Keratinocyte (primary cell): ENCODE measurements around the gene SH3PXD2A. TPM values are rescaled to one million over a fixed set of nuclear protein-coding genes. Genes with fewer than 3 reads are reported as not detected.

ENCODE experiments used
- DNase-seq: peaks from one replicate; pipeline ENCODE4 v3.0.0-alpha.2; 2011; ENCODE audit warnings: low read depth, missing footprints, low spot score
- FAIRE-seq: peaks from 2 replicates; lab custom pipeline; 2011; peaks lifted over from hg19 to GRCh38; lab: Jason Lieb, UNC
- H2AFZ ChIP-seq: 2 replicates; pipeline ENCODE4 v1.6.0; 2012; ENCODE audit warnings: low read length, control low read depth, inconsistent platforms; ENCODE audit not compliant: control insufficient read depth
- H3K27ac ChIP-seq: 2 replicates; pipeline ENCODE4 v1.5.1; 2011; ENCODE audit warnings: low read length; ENCODE audit not compliant: control insufficient read depth, insufficient read depth
- H3K27me3 ChIP-seq: 3 replicates; pipeline ENCODE4 v1.6.0; 2011; ENCODE audit warnings: low read length; ENCODE audit not compliant: control insufficient read depth, insufficient read depth; ENCODE audit errors: extremely low read depth
- H3K36me3 ChIP-seq, 2 experiments: 2 replicates in 1 of 2; 3 replicates in 1 of 2; pipeline ENCODE4 v1.5.1; 2011; ENCODE audit warnings: low read length in 2 of 2, mild to moderate bottlenecking in 1 of 2; ENCODE audit not compliant: control insufficient read depth in 2 of 2, insufficient read depth in 2 of 2; ENCODE audit errors: extremely low read depth in 1 of 2
- H3K4me1 ChIP-seq: 3 replicates; pipeline ENCODE4 v1.5.1; 2011; ENCODE audit warnings: low read length; ENCODE audit not compliant: control insufficient read depth, insufficient read depth; ENCODE audit errors: extremely low read depth
- H3K4me2 ChIP-seq: 3 replicates; pipeline ENCODE4 v1.6.0; 2011; ENCODE audit warnings: low read depth, low read length; ENCODE audit not compliant: control insufficient read depth, insufficient read depth; ENCODE audit errors: extremely low read depth
- H3K4me3 ChIP-seq, 3 experiments: fragments of 200-600 bp in 1 of 3; sonication (generic) in 1 of 3; 2 replicates in 2 of 3; 3 replicates in 1 of 3; pipeline ENCODE4 v1.5.1; 2011 to 2016; ENCODE audit warnings: low read length in 3 of 3, mild to moderate bottlenecking in 3 of 3, control low read depth in 2 of 3, inconsistent platforms in 1 of 3, low read depth in 1 of 3, mixed read lengths in 1 of 3, mixed run types in 1 of 3, moderate library complexity in 1 of 3; ENCODE audit not compliant: control insufficient read depth in 2 of 3, insufficient read depth in 2 of 3; ENCODE audit errors: extremely low read depth in 1 of 3
- H3K79me2 ChIP-seq: 2 replicates; pipeline ENCODE4 v1.6.0; 2012; ENCODE audit warnings: low read length; ENCODE audit not compliant: control insufficient read depth, insufficient read depth
- H3K9ac ChIP-seq: 3 replicates; pipeline ENCODE4 v1.6.0; 2011; ENCODE audit warnings: low read length; ENCODE audit not compliant: control insufficient read depth, insufficient read depth; ENCODE audit errors: extremely low read depth
- H3K9me1 ChIP-seq: 3 replicates; pipeline ENCODE4 v1.6.0; 2011; ENCODE audit warnings: low read length; ENCODE audit not compliant: control insufficient read depth, insufficient read depth; ENCODE audit errors: extremely low read depth
- H3K9me3 ChIP-seq: 2 replicates; pipeline ENCODE4 v1.5.1; 2012; ENCODE audit warnings: low read depth, low read length; ENCODE audit not compliant: control insufficient read depth
- H4K20me1 ChIP-seq: 3 replicates; pipeline ENCODE4 v1.6.0; 2011; ENCODE audit warnings: low read length; ENCODE audit not compliant: control insufficient read depth, insufficient read depth; ENCODE audit errors: extremely low read depth
- EZH2 ChIP-seq: IDR thresholded peaks from one replicate; pipeline ENCODE4 v1.6.1; 2012; ENCODE audit warnings: inconsistent platforms, mild to moderate bottlenecking, low read length, moderate library complexity
- dilution Hi-C: fragments of 300-500 bp; cut with MboI; formaldehyde crosslinking; loops from one replicate; pipeline ENCODE4 v1.7.0; 2020; ENCODE audit warnings: low sequenced_read_pairs; ENCODE audit not compliant: extremely low pct_ligation_motif_present
- polyA plus RNA-seq, 5 experiments: library from polyadenylated mRNA; depleted of rRNA in 3 of 5; stranded (reverse) in 3 of 5; stranded (forward) in 1 of 5; unstranded in 1 of 5; fragments of >200 nt; gene quantifications; 1 replicate in 1 of 5; 2 replicates in 3 of 5; 3 replicates in 1 of 5; pipeline versions ENCODE4 v1.2.1 to v1.2.3, GENCODE V29; 2011 to 2012; ENCODE audit warnings: missing spikeins in 2 of 5, low read depth in 1 of 5, low replicate concordance in 1 of 5
- TF ChIP-seq, protein P1 (sequence below), 3 experiments: IDR thresholded peaks in 1 of 3; conservative IDR thresholded peaks in 1 of 3; optimal IDR thresholded peaks in 1 of 3; 2 replicates in 2 of 3; 3 replicates in 1 of 3; pipeline versions ENCODE3 to v1.5.1; 2011; ENCODE audit warnings: low read length in 3 of 3, mild to moderate bottlenecking in 3 of 3, moderate library complexity in 2 of 3, control low read depth in 1 of 3, inconsistent platforms in 1 of 3; ENCODE audit not compliant: insufficient read depth in 2 of 3; ENCODE audit errors: extremely low read depth in 1 of 3

The SH3PXD2A gene
- polyA plus RNA-seq, 1 donor (not counting 4 experiments of a cell fraction or from before 2014, with no cell fraction given), result 33.9 TPM

DNA sequence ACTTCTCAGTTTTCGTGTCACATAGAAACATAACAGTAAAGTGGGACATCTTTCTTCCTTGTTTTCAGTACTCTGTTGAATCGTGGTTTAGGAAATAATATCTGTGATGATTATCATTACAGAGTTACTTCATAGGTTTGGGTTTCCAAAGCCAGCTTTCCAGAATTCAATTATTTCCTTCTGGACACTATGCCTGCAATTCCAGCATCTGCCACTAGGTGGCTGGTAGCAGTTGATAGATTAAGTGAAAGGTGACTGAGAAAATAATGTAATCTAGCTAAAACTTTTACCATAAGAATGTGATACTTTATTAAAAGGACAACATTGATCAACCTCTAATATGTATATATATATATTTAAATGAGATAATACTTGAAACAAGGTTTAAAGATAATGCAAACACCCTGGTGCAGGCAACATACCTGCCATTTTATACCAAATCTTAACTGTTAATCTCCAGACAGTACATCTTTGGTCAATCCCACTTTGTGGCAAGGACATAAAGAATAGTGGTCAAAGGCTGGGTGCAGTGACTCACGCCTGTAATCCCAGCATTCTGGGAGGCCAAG is 102.6 kb downstream of the SH3PXD2A start:
- Histone ChIP-seq H3K36me3 (peaks cover 17 to 41% of the 10 kb centered on the region in 2 experiments), H3K9me3 (no peaks in the 10 kb centered on the region), H4K20me1 (no peaks in the 10 kb centered on the region), H3K27ac (no peak overlapping the region), H3K79me2 (peaks cover 68% of the 10 kb centered on the region), H3K9ac (no peak overlapping the region), H3K4me3 (no peak overlapping the region), H3K4me1 (peaks cover 56% of the 10 kb centered on the region), H3K27me3 (no peaks in the 10 kb centered on the region), H3K4me2 (no peak overlapping the region), H3K9me1 (no peaks in the 10 kb centered on the region), H2AFZ (no peak overlapping the region)
- DNase-seq (no peak), FAIRE-seq (peak; percentile 5)
- dilution Hi-C loops, result no loop called here
- TF ChIP-seq, protein P1, sequence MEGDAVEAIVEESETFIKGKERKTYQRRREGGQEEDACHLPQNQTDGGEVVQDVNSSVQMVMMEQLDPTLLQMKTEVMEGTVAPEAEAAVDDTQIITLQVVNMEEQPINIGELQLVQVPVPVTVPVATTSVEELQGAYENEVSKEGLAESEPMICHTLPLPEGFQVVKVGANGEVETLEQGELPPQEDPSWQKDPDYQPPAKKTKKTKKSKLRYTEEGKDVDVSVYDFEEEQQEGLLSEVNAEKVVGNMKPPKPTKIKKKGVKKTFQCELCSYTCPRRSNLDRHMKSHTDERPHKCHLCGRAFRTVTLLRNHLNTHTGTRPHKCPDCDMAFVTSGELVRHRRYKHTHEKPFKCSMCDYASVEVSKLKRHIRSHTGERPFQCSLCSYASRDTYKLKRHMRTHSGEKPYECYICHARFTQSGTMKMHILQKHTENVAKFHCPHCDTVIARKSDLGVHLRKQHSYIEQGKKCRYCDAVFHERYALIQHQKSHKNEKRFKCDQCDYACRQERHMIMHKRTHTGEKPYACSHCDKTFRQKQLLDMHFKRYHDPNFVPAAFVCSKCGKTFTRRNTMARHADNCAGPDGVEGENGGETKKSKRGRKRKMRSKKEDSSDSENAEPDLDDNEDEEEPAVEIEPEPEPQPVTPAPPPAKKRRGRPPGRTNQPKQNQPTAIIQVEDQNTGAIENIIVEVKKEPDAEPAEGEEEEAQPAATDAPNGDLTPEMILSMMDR (optimal IDR thresholded peaks at IDR 0.05 in 1 of 3, IDR thresholded peaks at IDR 0.05 in 1 of 3, conservative IDR thresholded peaks at IDR 0.05 in 1 of 3; ENCODE audit: extremely low read depth in 1 of 3, insufficient read depth in 2 of 3, low read length in 3 of 3), result peak; percentile 36 to 85 (median 69)
- no peak for TF ChIP-seq EZH2

DNA sequence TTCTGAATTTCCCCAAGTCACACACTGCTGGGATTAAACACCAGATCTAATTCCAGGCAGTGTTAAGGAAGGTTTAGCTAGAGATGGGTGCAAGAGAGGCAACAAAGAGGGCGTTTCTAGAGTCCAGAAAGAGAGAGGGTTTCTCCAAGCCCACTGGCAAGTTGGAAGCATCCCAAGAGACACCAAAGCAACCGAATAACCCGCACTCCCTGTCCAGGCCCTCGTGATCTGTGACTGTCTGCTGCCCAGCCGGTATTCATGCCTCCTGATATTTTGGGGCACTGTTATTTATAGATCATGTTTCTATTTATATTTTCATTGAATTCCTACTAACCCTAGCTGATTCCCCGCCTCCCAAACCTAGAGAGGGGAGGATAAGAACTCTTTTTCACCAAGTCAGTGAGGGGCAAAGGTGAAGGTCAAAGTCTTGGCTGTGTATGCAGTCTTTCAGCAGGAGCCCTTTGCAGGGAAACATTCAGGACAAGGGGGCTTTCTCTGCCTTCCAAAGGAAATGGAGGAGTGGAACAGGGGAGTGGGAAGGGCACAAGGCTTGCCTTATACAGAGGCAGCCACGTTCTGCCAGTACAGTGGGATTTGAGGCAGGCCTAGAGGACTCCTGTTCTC is 103.6 kb downstream of the SH3PXD2A start:
- no peak overlapping the region for H3K9ac ChIP-seq
- dilution Hi-C loops, result no loop called here
- no peak overlapping the region for H3K4me2 ChIP-seq
- no peak overlapping the region for H2AFZ ChIP-seq
- TF ChIP-seq EZH2, result no peak
- TF ChIP-seq, protein P1 (optimal IDR thresholded peaks at IDR 0.05 in 1 of 3, IDR thresholded peaks at IDR 0.05 in 1 of 3, conservative IDR thresholded peaks at IDR 0.05 in 1 of 3; ENCODE audit: extremely low read depth in 1 of 3, insufficient read depth in 2 of 3, low read length in 3 of 3), result no peak
- peaks cover 2% of the 10 kb centered on the region for H3K9me1 ChIP-seq
- peaks cover 15 to 47% of the 10 kb centered on the region in 2 experiments for H3K36me3 ChIP-seq
- peaks cover 63% of the 10 kb centered on the region for H3K79me2 ChIP-seq
- H3K4me1 ChIP-seq, result peaks cover 56% of the 10 kb centered on the region
- H3K4me3 ChIP-seq, result no peak overlapping the region
- no peak for DNase-seq
- no peaks in the 10 kb centered on the region for H4K20me1 ChIP-seq
- FAIRE-seq, result no peak
- H3K9me3 ChIP-seq, result no peaks in the 10 kb centered on the region
- no peaks in the 10 kb centered on the region for H3K27me3 ChIP-seq
- H3K27ac ChIP-seq, result no peak overlapping the region
